ENCODE measurements around the gene HSPG2.
"Not testable (repeated sequence)": the region's sequence is repeated elsewhere in the genome, so short reads cannot be mapped to it uniquely, and the experiment has no call there.

HSPG2 gene

GRCh38 chr1:21937034-21937371, at the start of gene HSPG2:
HSPG2 (minus strand) TSS chr1:21937310; CDS start chr1:21937217, 93 bp downstream.
- DNase-seq (ENCODE audit: low read depth in 3 of 3), result no peak

GRCh38 chr1:21986386-21986785, 49.3 kb upstream of the HSPG2 start:
- not testable (repeated sequence) for DNase-seq (ENCODE audit: low read depth in 3 of 3)

GRCh38 chr1:21985893-21986292, 48.8 kb upstream of the HSPG2 start:
- not testable (repeated sequence) for DNase-seq (ENCODE audit: low read depth in 3 of 3)

- not testable (repeated sequence) for DNase-seq (ENCODE audit: low read depth in 3 of 3)
Measured at GRCh38 chr1:21983539-21983938, 46.4 kb upstream of the HSPG2 start.

GRCh38 chr1:21982122-21982521, 45.0 kb upstream of the HSPG2 start:
- DNase-seq (ENCODE audit: low read depth in 3 of 3), result not testable (repeated sequence)

- not testable (repeated sequence) for DNase-seq (ENCODE audit: low read depth in 3 of 3)
Measured at GRCh38 chr1:21981253-21981652, 44.1 kb upstream of the HSPG2 start.

GRCh38 chr1:21980515-21981220, 43.6 kb upstream of the HSPG2 start:
- DNase-seq (ENCODE audit: low read depth in 3 of 3), result not testable (repeated sequence)

- DNase-seq (ENCODE audit: low read depth in 3 of 3), result not testable (repeated sequence)
Measured at GRCh38 chr1:21978209-21978608, 41.1 kb upstream of the HSPG2 start.

GRCh38 chr1:21976703-21977239, 39.7 kb upstream of the HSPG2 start, which contains the start of gene CELA3B:
CELA3B (plus strand) TSS chr1:21977022; CDS start chr1:21977040, 18 bp downstream.
- not testable (repeated sequence) for DNase-seq (ENCODE audit: low read depth in 3 of 3)

- DNase-seq (ENCODE audit: low read depth in 3 of 3), result not testable (repeated sequence)
Measured at GRCh38 chr1:21975296-21975695, 38.2 kb upstream of the HSPG2 start.

GRCh38 chr1:21974699-21975098, 37.6 kb upstream of the HSPG2 start:
- not testable (repeated sequence) for DNase-seq (ENCODE audit: low read depth in 3 of 3)

- DNase-seq (ENCODE audit: low read depth in 3 of 3), result not testable (repeated sequence)
Measured at GRCh38 chr1:21973948-21974347, 36.8 kb upstream of the HSPG2 start.

- DNase-seq (ENCODE audit: low read depth in 3 of 3), result not testable (repeated sequence)
Measured at GRCh38 chr1:21972973-21973441, 35.9 kb upstream of the HSPG2 start.

GRCh38 chr1:21970523-21970922, 33.4 kb upstream of the HSPG2 start:
- DNase-seq (ENCODE audit: low read depth in 3 of 3), result not testable (repeated sequence)

GRCh38 chr1:21969066-21969465, 32.0 kb upstream of the HSPG2 start:
- not testable (repeated sequence) for DNase-seq (ENCODE audit: low read depth in 3 of 3)

GRCh38 chr1:21967216-21967615, 30.1 kb upstream of the HSPG2 start:
- DNase-seq (ENCODE audit: low read depth in 3 of 3), result not testable (repeated sequence)

GRCh38 chr1:21966247-21967000, 29.3 kb upstream of the HSPG2 start:
- no peak for DNase-seq (ENCODE audit: low read depth in 3 of 3)

- peak; percentile 67 to 82 (median 73) for DNase-seq (ENCODE audit: low read depth in 3 of 3)
Measured at GRCh38 chr1:21963477-21964217, 26.5 kb upstream of the HSPG2 start.

GRCh38 chr1:21961799-21962198, 24.7 kb upstream of the HSPG2 start:
- DNase-seq (ENCODE audit: low read depth in 3 of 3), result no peak

GRCh38 chr1:21961337-21961736, 24.2 kb upstream of the HSPG2 start:
- no peak for DNase-seq (ENCODE audit: low read depth in 3 of 3)

GRCh38 chr1:21956720-21957552, 19.8 kb upstream of the HSPG2 start:
- DNase-seq (ENCODE audit: low read depth in 3 of 3), result peak in 2 of 3 donors; percentile 17 to 30
